Effector CD4-positive, alpha-beta T cell (primary cell): ENCODE results near the gene PDGFA.

ENCODE experiments used
- DNase-seq: peaks from one replicate; pipeline ENCODE4 v3.0.0-alpha.2; 2020

PDGFA gene

DNA sequence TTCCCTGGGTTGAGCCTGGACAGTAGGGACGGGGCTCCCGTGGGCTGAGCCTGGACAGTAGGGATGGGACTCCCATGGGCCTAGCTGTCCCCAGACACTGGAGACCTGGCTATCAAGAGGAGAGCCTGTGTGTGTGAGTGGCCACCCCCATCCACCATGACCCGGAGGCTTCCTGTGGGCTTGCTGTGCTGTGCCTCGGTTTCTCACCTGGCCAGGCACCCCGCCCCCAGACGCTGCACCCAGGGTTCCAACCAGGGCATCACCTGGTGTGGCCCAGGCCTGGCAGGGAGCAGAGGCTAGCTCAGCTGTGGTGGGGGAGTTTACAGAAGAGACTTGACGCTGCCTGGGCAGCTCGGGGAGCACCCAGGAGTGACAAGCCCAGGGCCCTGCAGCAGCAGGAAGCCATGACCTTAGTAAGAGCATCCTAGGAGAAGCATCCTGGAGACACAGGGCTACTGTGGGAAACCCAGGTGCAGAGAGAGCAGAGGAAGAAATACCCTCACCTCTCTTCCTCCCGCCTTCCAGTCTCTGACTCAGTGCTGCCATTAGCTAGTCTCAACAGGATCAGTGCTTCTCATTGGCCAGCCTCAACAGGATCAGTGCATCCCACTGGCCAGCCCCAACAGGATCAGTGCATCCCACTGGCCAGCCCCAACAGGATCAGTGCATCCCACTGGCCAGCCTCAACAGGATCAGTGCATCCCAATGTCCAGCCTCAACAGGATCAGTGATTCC, 61.0 kb downstream of the PDGFA start:
- DNase-seq, result no peak

DNA sequence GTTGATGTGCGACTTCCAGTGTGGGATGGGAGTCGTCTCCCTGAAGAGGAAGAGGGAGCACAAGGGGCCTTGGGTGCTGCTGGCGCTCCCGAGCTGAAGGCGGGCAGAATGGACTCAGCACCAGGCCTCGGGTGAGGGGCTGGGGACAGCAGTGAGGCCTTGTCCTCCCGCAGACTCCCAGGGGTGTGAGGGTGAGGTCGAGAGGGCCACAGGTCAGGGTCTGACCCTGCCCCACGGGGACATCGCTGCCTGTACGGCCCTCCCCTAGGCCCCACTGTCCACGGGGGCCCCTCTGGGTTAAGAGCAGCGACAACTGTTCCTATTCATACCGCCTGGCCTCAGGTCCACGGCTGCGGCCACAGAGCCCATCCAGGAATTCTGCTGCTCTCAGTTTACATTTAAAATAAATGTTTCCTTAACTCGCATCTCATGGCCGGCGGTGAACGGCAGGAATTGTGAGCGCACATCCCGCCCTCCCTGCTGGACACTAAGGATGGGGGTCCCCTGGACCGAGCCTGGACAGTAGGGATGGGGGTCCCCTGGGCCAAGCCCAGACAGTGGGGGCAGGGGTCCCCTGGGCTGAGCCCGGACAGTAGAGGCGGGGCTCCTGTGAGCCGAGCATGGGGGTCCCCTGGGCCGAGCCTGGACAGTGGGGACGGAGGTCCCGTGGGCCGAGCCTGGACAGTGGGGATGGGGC, 61.7 kb downstream of the PDGFA start:
- DNase-seq, result no peak

DNA sequence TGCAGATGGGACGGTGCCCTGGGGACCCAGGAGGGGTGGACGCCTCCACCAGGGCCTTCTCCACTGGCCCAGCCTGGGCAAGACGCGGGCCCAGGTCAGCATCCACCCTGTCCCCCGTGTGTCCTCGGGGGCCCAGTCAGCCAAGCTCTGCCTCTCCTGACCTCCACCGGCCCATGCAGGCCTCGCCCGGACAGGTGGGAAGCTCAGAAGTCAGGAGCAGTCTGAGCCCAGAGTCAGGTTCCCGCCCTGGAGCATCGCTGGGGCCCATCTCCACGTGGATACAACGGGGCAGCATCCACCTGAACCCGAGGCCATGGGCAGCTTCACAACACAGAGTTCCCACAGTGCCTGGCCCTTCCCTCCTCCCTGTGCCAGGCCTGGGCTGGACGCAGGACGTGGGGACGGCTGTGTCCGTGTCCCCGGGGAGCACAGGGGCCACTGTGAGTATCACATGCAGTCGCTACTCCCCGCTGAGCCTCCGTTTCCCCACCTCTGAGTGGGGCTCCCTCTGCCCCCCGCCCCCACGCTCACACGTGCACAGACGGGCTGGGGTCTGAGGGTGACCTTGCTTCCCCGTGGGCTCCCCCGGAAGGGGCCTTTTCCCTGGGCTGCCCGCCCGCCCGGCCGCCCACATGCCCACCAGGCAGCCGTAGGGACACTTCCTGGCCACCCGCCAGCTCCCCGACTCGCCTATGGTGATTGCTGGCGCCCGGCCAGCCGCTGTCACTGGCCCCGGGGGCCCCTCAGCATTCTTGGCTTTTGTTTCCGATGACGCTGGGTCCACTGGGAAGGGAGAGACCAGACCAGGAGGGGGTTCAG, 64.3 kb downstream of the PDGFA start:
- DNase-seq, result no peak

DNA sequence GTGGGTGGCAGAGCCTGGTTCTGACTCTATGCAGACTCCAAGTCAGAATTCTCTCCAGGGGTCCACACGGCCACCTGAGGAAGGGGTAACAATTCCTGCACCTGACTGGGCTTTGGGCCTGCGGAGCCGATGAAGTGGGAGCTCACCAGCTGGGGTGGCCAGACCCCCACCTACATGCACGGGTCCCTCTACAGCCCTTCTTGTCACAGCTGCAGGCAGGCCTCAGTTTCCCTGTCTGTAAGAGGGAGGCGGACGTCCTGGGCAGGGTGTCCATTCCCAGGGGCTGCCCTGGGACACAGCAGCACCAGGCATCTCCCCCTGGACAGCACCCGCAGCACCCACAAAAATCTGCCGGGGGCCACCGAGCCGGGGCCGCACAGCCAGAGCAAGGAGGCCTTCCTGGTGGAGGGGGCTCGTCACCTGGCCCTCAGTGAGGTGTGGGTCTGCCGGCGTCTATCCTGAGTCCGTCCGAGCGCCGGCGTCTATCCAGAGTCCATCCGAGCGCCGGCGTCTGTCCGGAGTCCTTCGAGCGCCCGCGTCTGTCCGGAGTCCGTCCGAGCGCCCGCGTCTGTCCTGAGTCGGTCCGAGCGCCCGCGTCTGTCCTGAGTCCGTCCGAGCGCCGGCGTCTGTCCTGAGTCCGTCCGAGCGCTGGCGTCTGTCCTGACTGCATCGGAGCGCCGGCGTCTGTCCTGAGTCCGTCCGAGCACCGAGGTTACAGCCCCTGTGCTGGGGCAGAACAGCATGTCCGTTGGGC, 65.1 kb downstream of the PDGFA start:
- DNase-seq, result no peak

DNA sequence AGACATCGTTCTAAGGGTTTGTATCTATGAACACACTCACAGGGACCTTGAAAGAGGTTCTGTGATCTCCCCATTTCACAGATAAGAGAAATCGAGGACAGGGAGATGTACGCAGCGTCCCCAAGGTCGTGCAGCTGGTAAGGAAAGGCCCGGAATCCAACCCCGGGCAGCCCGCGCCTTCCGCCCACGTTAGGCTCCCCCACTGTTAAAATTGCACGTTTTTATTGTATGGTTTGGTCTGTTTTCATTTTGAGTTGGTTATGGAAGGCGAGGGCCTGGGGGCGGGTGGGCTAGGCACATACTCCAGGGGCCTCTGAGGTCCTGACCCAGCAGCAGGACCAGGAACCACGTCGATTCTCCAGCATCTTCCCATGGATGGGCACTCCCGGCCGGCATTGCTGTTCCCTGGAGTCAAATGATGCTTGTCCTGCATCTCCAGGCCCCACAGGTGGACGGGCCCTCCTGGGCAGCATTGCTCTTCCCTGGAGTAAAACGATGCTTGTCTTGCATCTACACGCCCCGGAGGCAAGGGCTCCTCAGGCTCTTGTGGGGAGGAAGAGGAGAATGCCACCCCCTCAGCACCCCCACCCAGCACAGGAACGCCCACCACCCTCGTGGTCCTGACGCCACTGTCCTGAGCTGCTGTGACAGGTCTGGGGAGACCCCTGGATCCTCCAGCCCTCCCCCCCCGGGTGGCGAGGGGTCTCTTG, 65.9 kb downstream of the PDGFA start:
- no peak for DNase-seq

DNA sequence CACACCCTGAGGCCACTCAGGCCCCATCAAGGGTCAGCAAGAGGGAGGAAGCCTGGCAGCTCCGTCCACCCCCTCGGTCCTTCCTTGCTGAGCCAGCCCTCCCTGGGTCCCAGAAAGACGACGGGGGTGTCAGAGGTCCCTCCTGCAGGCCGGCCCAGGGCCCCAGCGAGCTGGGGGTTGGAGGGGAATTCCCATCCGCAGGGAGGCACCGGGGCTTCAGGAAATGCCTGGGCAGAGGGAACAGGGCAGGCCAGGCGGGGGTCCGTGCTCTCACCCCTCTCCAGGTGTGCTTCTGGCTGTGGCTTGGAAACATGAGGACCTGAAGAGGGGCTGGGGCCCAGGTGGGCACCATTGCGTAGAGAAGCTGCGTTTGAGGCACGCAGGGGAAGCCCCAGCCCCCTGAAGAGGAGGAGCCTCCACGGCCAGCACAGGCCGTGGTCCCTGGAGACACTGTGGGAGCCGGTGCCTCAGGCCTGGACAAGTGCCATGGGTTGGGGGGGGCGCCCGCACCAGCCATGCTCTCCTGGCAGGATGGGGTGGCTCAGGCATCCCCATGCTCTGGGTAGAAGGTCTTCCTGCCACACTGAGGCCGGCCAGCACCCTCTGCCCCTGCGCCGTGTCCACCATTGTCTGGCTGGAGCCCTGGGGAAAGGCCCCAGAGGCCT, 66.7 kb downstream of the PDGFA start:
- DNase-seq, result no peak

DNA sequence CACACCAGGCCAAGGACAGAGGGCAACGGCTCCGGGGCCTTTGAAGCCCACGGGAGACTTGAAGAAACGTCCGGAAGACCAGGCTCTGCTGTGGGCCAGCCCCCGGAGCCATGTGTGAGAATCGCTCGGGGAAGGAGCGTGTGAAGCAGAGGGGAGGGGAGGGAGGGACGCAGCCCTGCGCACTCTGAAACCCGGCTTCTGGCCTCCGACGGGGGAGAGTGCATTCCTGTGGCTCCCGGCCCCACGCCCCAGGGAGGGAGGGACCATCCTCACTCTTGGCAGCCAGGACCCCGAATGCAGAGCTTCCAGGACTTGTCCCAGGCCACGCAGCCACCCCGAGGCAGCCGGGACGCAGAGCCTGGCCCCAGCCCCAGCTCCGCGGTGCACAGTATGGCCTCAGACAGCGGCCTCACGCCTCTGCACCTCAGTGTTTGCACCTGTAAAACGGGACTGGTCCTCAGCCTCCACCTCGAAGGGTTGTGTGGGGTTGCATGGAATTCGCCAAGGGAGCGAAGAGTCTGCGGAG, 67.4 kb downstream of the PDGFA start:
- no peak for DNase-seq

DNA sequence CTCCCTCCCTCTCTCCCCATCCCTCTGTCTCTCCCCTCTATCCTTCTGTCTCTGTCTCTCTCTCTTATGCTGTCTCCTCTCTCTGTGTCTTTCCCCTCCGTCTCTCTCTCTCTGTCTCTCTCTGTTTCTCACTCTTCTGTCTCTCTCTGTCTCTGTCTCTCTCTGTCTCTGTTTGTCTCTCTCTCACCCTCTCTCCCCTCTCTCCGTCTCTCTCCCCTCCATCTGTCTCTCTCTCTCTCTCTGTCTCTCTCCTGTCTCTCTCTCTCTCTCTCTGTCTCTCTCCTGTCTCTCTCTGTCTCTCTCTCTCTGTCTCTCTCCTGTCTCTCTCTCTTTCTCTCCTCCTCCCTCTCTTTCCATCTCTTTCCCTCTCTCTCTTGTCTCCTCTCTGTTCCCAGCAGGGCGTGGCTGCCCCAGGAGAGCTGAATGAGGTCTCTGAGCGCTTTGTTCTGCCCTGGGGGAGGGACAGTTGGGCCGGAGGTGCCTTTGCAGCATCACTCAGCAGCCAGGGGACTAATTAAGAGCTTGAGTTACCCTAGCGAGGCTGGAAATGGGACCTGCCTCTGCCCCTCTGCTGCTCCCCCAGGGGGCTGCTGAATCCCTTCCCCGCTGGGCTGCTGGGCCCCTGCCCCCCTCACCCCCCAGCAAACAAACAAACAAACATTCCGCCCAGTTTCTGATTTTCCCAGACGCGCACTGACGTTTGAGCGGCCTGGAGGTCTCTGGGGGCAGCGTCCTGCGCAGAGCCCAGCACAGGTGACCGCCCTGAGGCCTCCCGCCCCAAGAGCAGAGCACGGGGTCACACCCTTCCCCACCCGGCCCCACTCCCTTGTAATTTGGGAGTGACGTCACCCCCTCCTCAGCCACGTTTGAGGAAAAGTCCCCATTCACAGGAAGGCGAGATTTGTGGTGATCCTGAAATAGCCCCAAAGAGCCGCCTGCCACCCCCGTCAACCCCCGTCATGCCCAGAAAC, 68.1 kb downstream of the PDGFA start:
- DNase-seq, result no peak

DNA sequence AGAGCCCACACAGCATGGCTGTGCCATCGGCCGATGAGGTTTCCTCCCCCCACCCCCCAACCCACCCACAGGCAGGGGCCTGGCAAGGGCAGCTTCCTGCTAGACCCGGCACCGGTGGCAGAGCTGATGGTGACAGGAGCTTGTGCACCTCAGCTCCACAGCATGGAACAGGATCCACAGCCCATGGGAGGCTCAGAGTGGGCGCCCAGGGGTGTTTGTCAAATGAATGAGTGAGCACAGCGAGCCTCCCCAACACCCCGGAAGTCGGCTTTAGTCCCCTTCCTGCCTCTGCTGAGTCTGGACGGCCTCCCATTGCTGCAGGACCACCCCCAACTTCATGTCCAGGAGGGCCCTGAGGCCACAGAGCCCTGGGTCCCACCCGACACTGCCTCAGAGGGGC, 68.9 kb downstream of the PDGFA start:
- no peak for DNase-seq

DNA sequence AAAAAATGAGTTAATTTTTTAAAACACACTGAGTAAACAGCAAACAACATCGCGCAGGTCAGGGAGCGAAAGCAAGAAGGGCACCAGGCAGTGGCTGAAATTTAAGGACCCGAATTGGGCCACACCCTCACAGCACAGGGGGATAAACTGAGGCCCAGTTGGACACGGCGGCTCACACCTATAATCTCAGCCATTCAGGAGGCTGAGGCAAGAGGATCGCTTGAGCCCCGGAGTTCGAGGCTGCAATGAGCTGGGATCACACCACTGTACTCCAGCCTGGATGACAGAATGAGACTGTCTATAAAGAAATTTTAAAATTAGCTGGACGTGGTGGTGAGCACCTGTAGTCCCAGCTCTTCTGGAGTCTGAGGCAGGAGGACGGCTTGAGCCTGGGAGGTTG, 69.6 kb downstream of the PDGFA start:
- DNase-seq, result no peak

DNA sequence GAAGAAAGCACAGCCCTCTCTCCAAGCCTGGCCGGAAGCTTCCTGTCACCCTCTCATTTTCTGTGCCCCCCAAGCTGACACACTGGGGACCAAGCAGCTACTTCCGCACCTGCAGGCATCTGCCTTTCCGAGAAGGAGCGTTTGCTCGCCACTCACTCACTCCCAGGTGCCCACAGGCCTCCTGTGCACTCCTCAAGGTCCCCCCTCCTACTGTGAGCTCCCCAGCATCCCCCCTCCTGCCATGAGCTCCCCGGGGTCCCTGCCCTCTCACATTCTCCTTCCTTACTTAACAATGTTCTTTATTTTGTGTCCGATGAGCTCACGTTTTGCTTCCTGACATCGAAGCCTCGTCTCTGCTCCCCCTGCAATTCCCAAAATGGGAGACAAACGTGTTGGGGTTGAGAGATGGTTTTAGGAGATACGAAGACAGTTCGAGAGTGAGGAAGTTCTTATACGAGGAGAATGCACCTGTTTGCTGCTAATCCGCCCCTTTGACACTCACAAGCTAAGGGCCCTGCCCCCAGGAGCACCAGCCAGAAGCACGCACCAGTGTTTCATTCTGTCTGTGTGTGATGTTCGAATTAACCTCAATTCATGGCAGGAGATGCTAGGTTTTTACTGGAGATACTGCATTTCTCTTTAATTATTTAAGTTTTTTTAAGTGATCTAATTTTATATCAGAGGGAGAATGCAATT, 70.2 kb downstream of the PDGFA start:
- no peak for DNase-seq

DNA sequence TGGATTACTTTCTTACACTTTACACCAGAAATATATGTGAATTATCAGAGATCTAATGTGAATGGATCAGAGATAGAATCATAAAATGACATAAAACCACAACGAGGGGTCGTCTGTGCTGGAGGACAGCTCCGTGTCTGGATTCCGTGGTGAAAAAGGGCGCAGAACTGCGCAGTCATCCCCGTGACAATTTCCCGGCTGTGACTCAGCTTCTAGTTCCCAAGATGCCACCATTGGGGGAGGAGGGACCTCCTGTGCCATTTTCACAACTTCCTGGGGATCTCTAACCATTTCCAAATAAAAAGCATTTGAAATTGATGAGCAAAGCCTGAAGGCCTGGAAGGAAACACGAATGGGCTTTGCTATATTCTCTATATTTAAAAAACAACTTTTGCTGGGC, 72.1 kb downstream of the PDGFA start:
- no peak for DNase-seq
